Fibroblast of mammary gland (primary cell): ENCODE data around the gene GYS2.

Experiments used
- DNase-seq: peaks from one replicate; pipeline ENCODE4 v3.0.0-alpha.2; 2010; ENCODE audit warnings: low read depth
- H3K4me3 ChIP-seq: 2 replicates; pipeline ENCODE4 v1.5.1; 2011; ENCODE audit warnings: low read depth, mild to moderate bottlenecking, low read length, moderate library complexity; ENCODE audit not compliant: control insufficient read depth
- CTCF ChIP-seq: conservative IDR thresholded peaks from 2 replicates; pipeline ENCODE4 v1.5.1; 2011; ENCODE audit warnings: low read depth, low read length, inconsistent platforms; ENCODE audit not compliant: control insufficient read depth, insufficient read depth

GYS2 gene

GRCh38 chr12:21559855-21560569, 44.6 kb downstream of the GYS2 start:
- peak; percentile 88 for DNase-seq
- TF ChIP-seq CTCF, result no peak
- no peak overlapping the region for H3K4me3 ChIP-seq

- no peak for TF ChIP-seq CTCF
- H3K4me3 ChIP-seq, result no peak overlapping the region
- DNase-seq, result no peak
These were observed 46.5 kb downstream of the GYS2 start for GRCh38 chr12:21558100-21558679.

GRCh38 chr12:21553329-21553675, 51.3 kb downstream of the GYS2 start:
- DNase-seq, result no peak
- H3K4me3 ChIP-seq, result no peak overlapping the region

GRCh38 chr12:21552635-21553328, 51.9 kb downstream of the GYS2 start:
- H3K4me3 ChIP-seq, result no peak overlapping the region
- no peak for DNase-seq
- TF ChIP-seq CTCF, result no peak

More at GRCh38 chr12:21553329-21553675, 51.3 kb downstream of the GYS2 start:
- no peak for TF ChIP-seq CTCF

- TF ChIP-seq CTCF, result no peak
- no peak for DNase-seq
- H3K4me3 ChIP-seq, result no peak overlapping the region
These were observed 52.7 kb downstream of the GYS2 start for GRCh38 chr12:21551841-21552465.

GRCh38 chr12:21547437-21547836, 57.2 kb downstream of the GYS2 start:
- TF ChIP-seq CTCF, result no peak
- no peak for DNase-seq

More at GRCh38 chr12:21547437-21547836, 57.2 kb downstream of the GYS2 start:
- H3K4me3 ChIP-seq, result no peak overlapping the region
